SK-N-SH (cell line): ENCODE data around the gene TAF1D. TPM values are rescaled to one million over a fixed set of nuclear protein-coding genes. Genes with fewer than 3 reads are reported as not detected.

Experiments used
- CTCF ChIA-PET: fragments of 300-600, 350-600 bp; formaldehyde crosslinking; extraction: SDS; loops from one replicate; lab custom pipeline; 2021; lab: Yijun Ruan, JAX
- POLR2A ChIA-PET: fragments of 350-600 bp; sonication (Branson Sonifier 250); formaldehyde crosslinking; extraction: SDS; loops from one replicate; lab custom pipeline; 2020; ENCODE audit warnings: antibody characterized with exemption, inconsistent platforms; lab: Yijun Ruan, JAX
- DNase-seq: peaks from one replicate; pipeline ENCODE4 v3.0.0; 2012
- H2AFZ ChIP-seq: fragments of 200-600 bp; sonication (generic); 2 replicates; pipeline ENCODE4 v1.8.1; 2016; ENCODE audit warnings: antibody characterized with exemption, mild to moderate bottlenecking, low read depth
- H3F3A ChIP-seq: fragments of 200-600 bp; sonication (generic); replicated peaks from 2 replicates; pipeline ENCODE3; 2016; ENCODE audit warnings: antibody characterized with exemption, mild to moderate bottlenecking; ENCODE audit not compliant: insufficient read depth
- H3K27ac ChIP-seq, 2 experiments: fragments of 200-500 bp in 1 of 2; fragments of 200-600 bp in 1 of 2; sonication (Bioruptor generic) in 1 of 2; sonication (generic), shearing (Covaris generic) in 1 of 2; 2 replicates each; pipeline versions ENCODE4 v1.5.1 to v1.6.1; 2014 to 2016; ENCODE audit warnings: low read depth in 2 of 2, inconsistent platforms in 1 of 2, low read length in 1 of 2, mild to moderate bottlenecking in 1 of 2, mixed read lengths in 1 of 2
- H3K27me3 ChIP-seq: fragments of 200-600 bp; sonication (generic), shearing (Covaris generic); 2 replicates; pipeline ENCODE4 v1.6.1; 2016; ENCODE audit warnings: mixed run types; ENCODE audit not compliant: insufficient read depth
- H3K36me3 ChIP-seq, 2 experiments: fragments of 200-500 bp in 1 of 2; fragments of 200-600 bp in 1 of 2; sonication (Bioruptor generic) in 1 of 2; sonication (generic) in 1 of 2; replicated peaks in 1 of 2; 2 replicates each; pipeline versions ENCODE3 to v1.5.1; 2014 to 2016; ENCODE audit warnings: low read length in 1 of 2, mild to moderate bottlenecking in 1 of 2; ENCODE audit not compliant: insufficient read depth in 2 of 2, control insufficient read depth in 1 of 2
- H3K4me1 ChIP-seq, 2 experiments: fragments of 200-500 bp in 1 of 2; fragments of 200-600 bp in 1 of 2; sonication (Bioruptor generic) in 1 of 2; sonication (generic), shearing (Covaris generic) in 1 of 2; 2 replicates each; pipeline versions ENCODE4 v1.5.1 to v1.6.1; 2014 to 2016; ENCODE audit warnings: low read depth in 1 of 2, low read length in 1 of 2, mixed run types in 1 of 2; ENCODE audit not compliant: insufficient read depth in 2 of 2, control insufficient read depth in 1 of 2
- H3K4me2 ChIP-seq: fragments of 200-600 bp; sonication (generic), shearing (Covaris generic); 2 replicates; pipeline ENCODE4 v1.6.1; 2017; ENCODE audit warnings: mixed run types
- H3K4me3 ChIP-seq, 2 experiments: fragments of 200-500 bp in 1 of 2; fragments of 200-600 bp in 1 of 2; sonication (Bioruptor generic) in 1 of 2; sonication (generic), shearing (Covaris generic) in 1 of 2; 2 replicates each; pipeline versions ENCODE4 v1.5.1 to v1.8.1; 2014 to 2016; ENCODE audit warnings: low read depth in 2 of 2, inconsistent platforms in 1 of 2, low read length in 1 of 2, mild to moderate bottlenecking in 1 of 2, mixed read lengths in 1 of 2, moderate library complexity in 1 of 2
- H3K79me2 ChIP-seq: fragments of 200-600 bp; sonication (generic); 2 replicates; pipeline ENCODE4 v1.8.1; 2017; ENCODE audit warnings: mild to moderate bottlenecking; ENCODE audit not compliant: insufficient read depth
- H3K9ac ChIP-seq: fragments of 200-600 bp; sonication (generic); 2 replicates; pipeline ENCODE4 v1.6.1; 2017; ENCODE audit warnings: mixed run types
- H3K9me2 ChIP-seq: fragments of 200-600 bp; sonication (generic); 2 replicates; pipeline ENCODE4 v1.6.1; 2017; ENCODE audit warnings: mixed run types
- H3K9me3 ChIP-seq: fragments of 200-600 bp; sonication (generic); 2 replicates; pipeline ENCODE4 v1.6.1; 2017; ENCODE audit warnings: mixed run types, mild to moderate bottlenecking, moderate library complexity
- H4K20me1 ChIP-seq: fragments of 200-600 bp; sonication (generic); 2 replicates; pipeline ENCODE4 v1.6.1; 2017; ENCODE audit warnings: mild to moderate bottlenecking, mixed run types; ENCODE audit not compliant: insufficient read depth
- CHD2 ChIP-seq: fragments of 150-350 bp; IDR thresholded peaks from 2 replicates; pipeline ENCODE4 v1.6.1; 2018; ENCODE audit warnings: low read length; ENCODE audit not compliant: partially characterized antibody
- ELF1 ChIP-seq: IDR thresholded peaks from 2 replicates; pipeline ENCODE4 v1.4.0; 2012
- EP300 ChIP-seq, 2 experiments: IDR thresholded peaks; 2 replicates each; pipeline versions ENCODE4 v1.4.0 to v1.6.1; 2012; ENCODE audit warnings: borderline replicate concordance in 1 of 2, low read depth in 1 of 2, low read length in 1 of 2
- FOXJ3 ChIP-seq: sonication (generic); formaldehyde crosslinking; IDR thresholded peaks from 2 replicates; pipeline ENCODE4 v1.5.1; 2020; ENCODE audit warnings: mild to moderate bottlenecking, missing genetic modification reagents
- GABPA ChIP-seq: IDR thresholded peaks from 2 replicates; pipeline ENCODE4 v1.4.0; 2012; ENCODE audit warnings: low read depth, mild to moderate bottlenecking
- JUND ChIP-seq: IDR thresholded peaks from 2 replicates; pipeline ENCODE4 v1.4.0; 2012
- MAX ChIP-seq: IDR thresholded peaks from 2 replicates; pipeline ENCODE4 v1.4.0; 2012; ENCODE audit warnings: low read depth
- MEF2A ChIP-seq: IDR thresholded peaks from 2 replicates; pipeline ENCODE4 v1.4.0; 2012; ENCODE audit warnings: low read depth, borderline replicate concordance
- MXI1 ChIP-seq: IDR thresholded peaks from 2 replicates; pipeline ENCODE4 v1.6.1; 2012; ENCODE audit warnings: mild to moderate bottlenecking, low read depth, low read length, improper control_type of control experiment
- NFIC ChIP-seq: IDR thresholded peaks from 2 replicates; pipeline ENCODE4 v1.4.0; 2012; ENCODE audit warnings: borderline replicate concordance
- NRF1 ChIP-seq: IDR thresholded peaks from 2 replicates; pipeline ENCODE4 v1.6.1; 2012; ENCODE audit warnings: low read depth, mild to moderate bottlenecking, low read length
- PBX3 ChIP-seq: IDR thresholded peaks from 2 replicates; pipeline ENCODE4; 2012
- POLR2AphosphoS5 ChIP-seq: IDR thresholded peaks from 2 replicates; pipeline ENCODE4 v1.6.1; 2012; ENCODE audit warnings: low read depth, low read length
- REST ChIP-seq: IDR thresholded peaks from 2 replicates; pipeline ENCODE4 v1.6.1; 2012; ENCODE audit warnings: mild to moderate bottlenecking, low read depth, low read length, moderate library complexity
- RXRA ChIP-seq: IDR thresholded peaks from 2 replicates; pipeline ENCODE4 v1.4.0; 2012; ENCODE audit warnings: low read depth, mild to moderate bottlenecking, borderline replicate concordance
- SMC3 ChIP-seq: IDR thresholded peaks from 2 replicates; pipeline ENCODE4 v1.6.1; 2012; ENCODE audit warnings: low read depth, low read length, improper control_type of control experiment
- TAF1 ChIP-seq: IDR thresholded peaks from 2 replicates; pipeline ENCODE4 v1.6.1; 2012; ENCODE audit warnings: low read depth, mild to moderate bottlenecking, low read length, moderate library complexity, borderline replicate concordance
- TEAD4 ChIP-seq: IDR thresholded peaks from 2 replicates; pipeline ENCODE4 v1.4.0; 2012; ENCODE audit warnings: mild to moderate bottlenecking, borderline replicate concordance; ENCODE audit not compliant: insufficient read depth
- USF2 ChIP-seq: fragments of 150-350 bp; IDR thresholded peaks from 2 replicates; pipeline ENCODE4 v1.6.1; 2017; ENCODE audit warnings: antibody characterized with exemption, low read length, low read depth, borderline replicate concordance
- WGBS: methylation state at CpG from one replicate; pipeline ENCODE4 v1.1.6; 2017; ENCODE audit warnings: low lambda C conversion rate; 5-methylcytosine and 5-hydroxymethylcytosine counted together
- polyA plus RNA-seq, 3 experiments: library from polyadenylated mRNA; depleted of rRNA; stranded (reverse); fragments of >200 nt; gene quantifications; 2 replicates each; pipeline ENCODE4 v1.2.3, GENCODE V29; 2012
- TF ChIP-seq, protein P1 (sequence below): IDR thresholded peaks from 2 replicates; pipeline ENCODE4 v1.4.0; 2012; ENCODE audit warnings: low read depth, borderline replicate concordance

TAF1D gene
- polyA plus RNA-seq, 1 of the 3 experiments (the other 2 are of a cell fraction), result 56.7 TPM

GRCh38 chr11:93730108-93731107, 10.9 kb downstream of the TAF1D start:
- ChIA-PET POLR2A (interaction anchor here (0.5 to 1.7 kb wide), 2 partner anchors 10 to 11 kb away, joined by 3 to 4 read pairs; partner anchors contain the start of genes C11orf54 and TAF1D), CTCF (interaction anchor here (0.6 to 1.2 kb wide), 2 partner anchors 10 to 18 kb away, joined by 3 to 4 read pairs; no protein-coding TSS in a partner anchor)
- peaks cover 94% of the 10 kb centered on the region in 2 experiments for H3K36me3 ChIP-seq
- H3K9ac ChIP-seq, result no peak overlapping the region
- H3K9me3 ChIP-seq, result no peaks in the 10 kb centered on the region
- H3F3A ChIP-seq, result peaks cover 87% of the 10 kb centered on the region
- no peaks in the 10 kb centered on the region for H3K9me2 ChIP-seq
- H3K4me3 ChIP-seq, result no peak overlapping the region
- TF ChIP-seq MXI1 (no peak), JUND (no peak), CHD2 (no peak), MAX (no peak), NFIC (no peak), ELF1 (no peak), MEF2A (no peak), TAF1 (no peak), GABPA (no peak), EP300 (IDR thresholded peaks at IDR 0.05; ENCODE audit: borderline replicate concordance in 1 of 2, low read depth in 1 of 2, low read length in 1 of 2) (no peak), POLR2AphosphoS5 (no peak; the same call in 1 of the 2 replicates), SMC3 (no peak), NRF1 (no peak), USF2 (no peak), FOXJ3 (CRISPR knock-in tag) (no peak), RXRA (no peak), REST (no peak), PBX3 (no peak), TEAD4 (no peak)
- TF ChIP-seq, protein P1, sequence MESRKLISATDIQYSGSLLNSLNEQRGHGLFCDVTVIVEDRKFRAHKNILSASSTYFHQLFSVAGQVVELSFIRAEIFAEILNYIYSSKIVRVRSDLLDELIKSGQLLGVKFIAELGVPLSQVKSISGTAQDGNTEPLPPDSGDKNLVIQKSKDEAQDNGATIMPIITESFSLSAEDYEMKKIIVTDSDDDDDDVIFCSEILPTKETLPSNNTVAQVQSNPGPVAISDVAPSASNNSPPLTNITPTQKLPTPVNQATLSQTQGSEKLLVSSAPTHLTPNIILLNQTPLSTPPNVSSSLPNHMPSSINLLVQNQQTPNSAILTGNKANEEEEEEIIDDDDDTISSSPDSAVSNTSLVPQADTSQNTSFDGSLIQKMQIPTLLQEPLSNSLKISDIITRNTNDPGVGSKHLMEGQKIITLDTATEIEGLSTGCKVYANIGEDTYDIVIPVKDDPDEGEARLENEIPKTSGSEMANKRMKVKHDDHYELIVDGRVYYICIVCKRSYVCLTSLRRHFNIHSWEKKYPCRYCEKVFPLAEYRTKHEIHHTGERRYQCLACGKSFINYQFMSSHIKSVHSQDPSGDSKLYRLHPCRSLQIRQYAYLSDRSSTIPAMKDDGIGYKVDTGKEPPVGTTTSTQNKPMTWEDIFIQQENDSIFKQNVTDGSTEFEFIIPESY, result no peak
- TF ChIP-seq, all 33 proteins: peak for 0
- Histone ChIP-seq H3K4me1 (peaks cover 3 to 6% of the 10 kb centered on the region in 2 experiments; a peak in 3 of 4 replicates), H3K27me3 (no peaks in the 10 kb centered on the region), H3K27ac (peak overlapping the region in 1 of 2 experiments; percentile 20; a peak in 3 of 4 replicates), H3K4me2 (no peak overlapping the region), H3K79me2 (peaks cover 33% of the 10 kb centered on the region), H4K20me1 (peaks cover 55% of the 10 kb centered on the region), H2AFZ (no peak overlapping the region)
- 93% methylated on average over 5 of the region's 5 CpGs for WGBS
- DNase-seq, result no peak
